Measurements from ENCODE around the gene LRP2.

The LRP2 gene

GRCh38 chr2:169119123-169119760 lies 243.1 kb downstream of the LRP2 start:
- Histone ChIP-seq H3K4me3 (ENCODE audit: extremely low read depth, insufficient read depth, low read length, poor library complexity, severe bottlenecking) (no peak overlapping the region), H3K27ac (ENCODE audit: low read depth, low read length, severe bottlenecking) (no peak overlapping the region), H3K4me1 (ENCODE audit: control insufficient read depth, insufficient read depth, low read length, poor library complexity, severe bottlenecking) (no peaks in the 10 kb centered on the region), H3K9me3 (ENCODE audit: control insufficient read depth, low read length) (no peaks in the 10 kb centered on the region), H3K36me3 (ENCODE audit: control insufficient read depth, insufficient read depth, low read length) (no peaks in the 10 kb centered on the region)
- 90 to 91% methylated on average over 3 to 4 of the region's 4 CpGs for WGBS, 2 experiments (ENCODE audit: insufficient coverage in 2 of 2)

- Histone ChIP-seq H3K36me3 (ENCODE audit: control insufficient read depth, insufficient read depth, low read length) (no peaks in the 10 kb centered on the region), H3K27ac (ENCODE audit: low read depth, low read length, severe bottlenecking) (no peak overlapping the region), H3K4me1 (ENCODE audit: control insufficient read depth, insufficient read depth, low read length, poor library complexity, severe bottlenecking) (no peaks in the 10 kb centered on the region), H3K9me3 (ENCODE audit: control insufficient read depth, low read length) (no peaks in the 10 kb centered on the region), H3K4me3 (ENCODE audit: extremely low read depth, insufficient read depth, low read length, poor library complexity, severe bottlenecking) (no peak overlapping the region)
- 57% methylated on average over 1 of the region's 2 CpGs; no CpG with 5 or more reads in 1 of the 2 experiments for WGBS, 2 experiments (ENCODE audit: insufficient coverage in 2 of 2)
Measured at GRCh38 chr2:169118060-169118459, 244.3 kb downstream of the LRP2 start.

GRCh38 chr2:169116993-169117392 lies 245.3 kb downstream of the LRP2 start:
- no peaks in the 10 kb centered on the region for H3K9me3 ChIP-seq (ENCODE audit: control insufficient read depth, low read length)
- no peaks in the 10 kb centered on the region for H3K4me1 ChIP-seq (ENCODE audit: control insufficient read depth, insufficient read depth, low read length, poor library complexity, severe bottlenecking)
- H3K36me3 ChIP-seq (ENCODE audit: control insufficient read depth, insufficient read depth, low read length) = no peaks in the 10 kb centered on the region
- no peak overlapping the region for H3K27ac ChIP-seq (ENCODE audit: low read depth, low read length, severe bottlenecking)
- no peak overlapping the region for H3K4me3 ChIP-seq (ENCODE audit: extremely low read depth, insufficient read depth, low read length, poor library complexity, severe bottlenecking)

- Histone ChIP-seq H3K4me3 (ENCODE audit: extremely low read depth, insufficient read depth, low read length, poor library complexity, severe bottlenecking) (no peak overlapping the region), H3K9me3 (ENCODE audit: control insufficient read depth, low read length) (no peaks in the 10 kb centered on the region), H3K27ac (ENCODE audit: low read depth, low read length, severe bottlenecking) (no peak overlapping the region), H3K4me1 (ENCODE audit: control insufficient read depth, insufficient read depth, low read length, poor library complexity, severe bottlenecking) (no peaks in the 10 kb centered on the region), H3K36me3 (ENCODE audit: control insufficient read depth, insufficient read depth, low read length) (no peaks in the 10 kb centered on the region)
- 83 to 95% methylated on average over 1 to 2 of the region's 2 CpGs for WGBS, 2 experiments (ENCODE audit: insufficient coverage in 2 of 2)
Measured at GRCh38 chr2:169116327-169116726, 246.0 kb downstream of the LRP2 start.

- Histone ChIP-seq H3K4me3 (ENCODE audit: extremely low read depth, insufficient read depth, low read length, poor library complexity, severe bottlenecking) (no peak overlapping the region), H3K4me1 (ENCODE audit: control insufficient read depth, insufficient read depth, low read length, poor library complexity, severe bottlenecking) (no peaks in the 10 kb centered on the region), H3K27ac (ENCODE audit: low read depth, low read length, severe bottlenecking) (no peak overlapping the region), H3K36me3 (ENCODE audit: control insufficient read depth, insufficient read depth, low read length) (no peaks in the 10 kb centered on the region), H3K9me3 (ENCODE audit: control insufficient read depth, low read length) (no peaks in the 10 kb centered on the region)
- 91 to 92% methylated on average over 2 to 4 of the region's 4 CpGs for WGBS, 2 experiments (ENCODE audit: insufficient coverage in 2 of 2)
Measured at GRCh38 chr2:169114056-169114455, 248.3 kb downstream of the LRP2 start.

- no peaks in the 10 kb centered on the region for H3K4me1 ChIP-seq (ENCODE audit: control insufficient read depth, insufficient read depth, low read length, poor library complexity, severe bottlenecking)
- no peaks in the 10 kb centered on the region for H3K9me3 ChIP-seq (ENCODE audit: control insufficient read depth, low read length)
- H3K27ac ChIP-seq (ENCODE audit: low read depth, low read length, severe bottlenecking) = no peak overlapping the region
- no peak overlapping the region for H3K4me3 ChIP-seq (ENCODE audit: extremely low read depth, insufficient read depth, low read length, poor library complexity, severe bottlenecking)
- H3K36me3 ChIP-seq (ENCODE audit: control insufficient read depth, insufficient read depth, low read length) = no peaks in the 10 kb centered on the region
- WGBS, 2 experiments (ENCODE audit: insufficient coverage in 2 of 2) = 87 to 88% methylated on average over 1 to 5 of the region's 6 CpGs
Measured at GRCh38 chr2:169112841-169113240, 249.5 kb downstream of the LRP2 start.

GRCh38 chr2:169110916-169111315 lies 251.4 kb downstream of the LRP2 start:
- 72 to 85% methylated on average over 14 to 18 of the region's 18 CpGs for WGBS, 2 experiments (ENCODE audit: insufficient coverage in 2 of 2)
- Histone ChIP-seq H3K4me1 (ENCODE audit: control insufficient read depth, insufficient read depth, low read length, poor library complexity, severe bottlenecking) (no peaks in the 10 kb centered on the region), H3K4me3 (ENCODE audit: extremely low read depth, insufficient read depth, low read length, poor library complexity, severe bottlenecking) (no peak overlapping the region), H3K27ac (ENCODE audit: low read depth, low read length, severe bottlenecking) (no peak overlapping the region), H3K36me3 (ENCODE audit: control insufficient read depth, insufficient read depth, low read length) (no peaks in the 10 kb centered on the region), H3K9me3 (ENCODE audit: control insufficient read depth, low read length) (no peaks in the 10 kb centered on the region)

GRCh38 chr2:169110419-169110818 lies 251.9 kb downstream of the LRP2 start:
- Histone ChIP-seq H3K4me3 (ENCODE audit: extremely low read depth, insufficient read depth, low read length, poor library complexity, severe bottlenecking) (no peak overlapping the region), H3K9me3 (ENCODE audit: control insufficient read depth, low read length) (no peaks in the 10 kb centered on the region), H3K27ac (ENCODE audit: low read depth, low read length, severe bottlenecking) (no peak overlapping the region), H3K4me1 (ENCODE audit: control insufficient read depth, insufficient read depth, low read length, poor library complexity, severe bottlenecking) (no peaks in the 10 kb centered on the region), H3K36me3 (ENCODE audit: control insufficient read depth, insufficient read depth, low read length) (no peaks in the 10 kb centered on the region)
- 82 to 83% methylated on average over 1 to 5 of the region's 7 CpGs for WGBS, 2 experiments (ENCODE audit: insufficient coverage in 2 of 2)

- no peak overlapping the region for H3K4me3 ChIP-seq (ENCODE audit: extremely low read depth, insufficient read depth, low read length, poor library complexity, severe bottlenecking)
- WGBS, 2 experiments (ENCODE audit: insufficient coverage in 2 of 2) = 37 to 43% methylated on average over 15 of the region's 21 CpGs
- no peaks in the 10 kb centered on the region for H3K4me1 ChIP-seq (ENCODE audit: control insufficient read depth, insufficient read depth, low read length, poor library complexity, severe bottlenecking)
Measured at GRCh38 chr2:169109502-169110409, 252.6 kb downstream of the LRP2 start.

GRCh38 chr2:169108099-169108884 lies 254.0 kb downstream of the LRP2 start:
- H3K27ac ChIP-seq (ENCODE audit: low read depth, low read length, severe bottlenecking) = no peak overlapping the region
- H3K4me1 ChIP-seq (ENCODE audit: control insufficient read depth, insufficient read depth, low read length, poor library complexity, severe bottlenecking) = no peaks in the 10 kb centered on the region
- H3K36me3 ChIP-seq (ENCODE audit: control insufficient read depth, insufficient read depth, low read length) = no peaks in the 10 kb centered on the region
- WGBS, 2 experiments (ENCODE audit: insufficient coverage in 2 of 2) = 88 to 89% methylated on average over 1 to 2 of the region's 3 CpGs
- H3K4me3 ChIP-seq (ENCODE audit: extremely low read depth, insufficient read depth, low read length, poor library complexity, severe bottlenecking) = no peak overlapping the region
- no peaks in the 10 kb centered on the region for H3K9me3 ChIP-seq (ENCODE audit: control insufficient read depth, low read length)

More at GRCh38 chr2:169109502-169110409, 252.6 kb downstream of the LRP2 start:
- no peak overlapping the region for H3K27ac ChIP-seq (ENCODE audit: low read depth, low read length, severe bottlenecking)
- no peaks in the 10 kb centered on the region for H3K9me3 ChIP-seq (ENCODE audit: control insufficient read depth, low read length)
- no peaks in the 10 kb centered on the region for H3K36me3 ChIP-seq (ENCODE audit: control insufficient read depth, insufficient read depth, low read length)
